Natural killer cell (primary cell): ENCODE results near the gene CYTH1. TPM values are rescaled to one million over a fixed set of nuclear protein-coding genes. Genes with fewer than 3 reads are reported as not detected.
A peak's percentile ranks its signal among the peaks of the same experiment; 100 is the strongest.

ENCODE experiments used
- ATAC-seq, 3 donors: fragments of 150-1000 bp in 2 of 3; fragments of 200-7000 bp in 1 of 3; cut with Tn5 transposase; 1 replicate in 1 of 3; 2 replicates in 2 of 3; pipeline ENCODE4 v1.10.0; 2021; ENCODE audit warnings: mild to moderate bottlenecking in 2 of 3, moderate library complexity in 2 of 3
- DNase-seq, 2 donors: peaks; one replicate each; pipeline versions ENCODE4 v3.0.0 to v3.0.0-alpha.2; 2013 to 2021; ENCODE audit warnings: mixed read lengths in 1 of 2
- H3K27ac ChIP-seq: one replicate; pipeline ENCODE4 v1.5.1; 2013; ENCODE audit warnings: mild to moderate bottlenecking, low read length
- H3K27me3 ChIP-seq: one replicate; pipeline ENCODE4 v1.6.1; 2013; ENCODE audit warnings: low read length; ENCODE audit not compliant: control insufficient read depth, insufficient read depth
- H3K36me3 ChIP-seq: one replicate; pipeline ENCODE4 v1.6.1; 2013; ENCODE audit warnings: low read length; ENCODE audit not compliant: control insufficient read depth, insufficient read depth
- H3K4me1 ChIP-seq: one replicate; pipeline ENCODE4 v1.6.1; 2013; ENCODE audit warnings: low read length; ENCODE audit not compliant: control insufficient read depth, insufficient read depth
- H3K4me3 ChIP-seq: one replicate; pipeline ENCODE4 v1.5.1; 2013; ENCODE audit warnings: low read length
- H3K9me3 ChIP-seq: one replicate; pipeline ENCODE4 v1.6.1; 2013; ENCODE audit warnings: low read length; ENCODE audit not compliant: control insufficient read depth, insufficient read depth
- H3K27ac Mint-ChIP-seq, 2 donors: one replicate each; pipeline ENCODE4 v1.8.0; 2022; ENCODE audit warnings: mild to moderate bottlenecking in 2 of 2, mixed read lengths in 2 of 2, moderate library complexity in 1 of 2
- H3K27me3 Mint-ChIP-seq, 2 donors: one replicate each; pipeline ENCODE4 v1.8.0; 2022; ENCODE audit warnings: low read depth in 2 of 2, mixed read lengths in 2 of 2
- H3K36me3 Mint-ChIP-seq: one replicate; pipeline ENCODE4 v1.8.0; 2022; ENCODE audit warnings: mixed read lengths
- H3K4me1 Mint-ChIP-seq, 2 donors: one replicate each; pipeline ENCODE4 v1.8.0; 2022; ENCODE audit warnings: mixed read lengths in 2 of 2
- H3K4me3 Mint-ChIP-seq: one replicate; pipeline ENCODE4 v1.8.0; 2022; ENCODE audit warnings: mild to moderate bottlenecking, moderate library complexity, mixed read lengths
- H3K9me3 Mint-ChIP-seq, 2 donors: one replicate each; pipeline ENCODE4 v1.8.0; 2022; ENCODE audit warnings: mixed read lengths in 2 of 2
- WGBS: methylation state at CpG from one replicate; pipeline ENCODE4 v1.1.7; 2013; ENCODE audit warnings: missing lambda C conversion rate; ENCODE audit not compliant: insufficient coverage; 5-methylcytosine and 5-hydroxymethylcytosine counted together
- intact Hi-C: fragments of 100-400 bp; cut with micrococcal nuclease; formaldehyde crosslinking; loops from one replicate; pipeline ENCODE4 v1.14.2; 2022
- total RNA-seq, 4 donors: library from RNA; stranded (reverse); fragments of 120-200 nt in 1 of 4; gene quantifications; one replicate each; pipeline versions ENCODE4 v1.2.3 to v1.2.4, GENCODE V29; 2013 to 2022
- TF ChIP-seq, protein P1 (sequence below): fragments of 200-600 bp; IDR thresholded peaks from one replicate; pipeline ENCODE4 v1.8.0; 2022; ENCODE audit warnings: antibody characterized with exemption

The CYTH1 gene
- total RNA-seq, 3 donors from 2014 or later (not counting 1 experiment from before 2014, with no cell fraction given): 437 to 514 (median 457) TPM

DNA sequence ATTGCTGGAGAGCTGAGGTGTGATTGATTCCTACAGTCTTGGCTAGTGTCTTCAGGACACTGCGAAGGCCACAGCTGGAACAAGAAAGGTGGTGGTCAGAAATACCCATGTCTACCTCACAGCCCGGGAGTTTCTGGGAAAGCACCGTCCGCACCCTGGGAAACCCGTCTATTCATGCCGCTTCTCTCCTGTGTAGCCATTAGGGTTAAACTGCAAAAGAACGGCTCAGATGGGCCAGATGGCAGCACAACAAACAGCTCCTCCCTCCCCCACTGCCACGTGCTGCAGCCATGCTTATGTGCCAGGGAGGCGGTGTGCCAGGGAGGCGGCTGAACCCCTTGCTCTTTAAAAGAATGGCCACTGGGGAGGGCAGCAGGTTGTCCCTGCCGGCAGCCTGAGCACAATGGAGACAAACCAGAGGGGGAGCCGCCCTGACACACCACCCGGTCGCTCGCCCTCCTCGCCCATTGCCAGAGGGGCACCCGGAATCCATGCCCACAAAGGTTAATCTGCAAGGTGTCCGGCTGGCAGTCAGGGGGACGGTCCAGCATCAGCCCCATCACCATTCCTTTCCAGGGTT is 65.2 kb downstream of the CYTH1 start:
- Mint-ChIP-seq H3K4me3 (peak overlapping the region; percentile 81), H3K36me3 (no peaks in the 10 kb centered on the region), H3K4me1 (peaks cover 82 to 86% of the 10 kb centered on the region in 2 donors), H3K9me3 (no peaks in the 10 kb centered on the region), H3K27me3 (no peaks in the 10 kb centered on the region), H3K27ac (peak overlapping the region; percentile 91 to 92)
- Histone ChIP-seq H3K27ac (peak overlapping the region; percentile 18), H3K9me3 (no peaks in the 10 kb centered on the region), H3K27me3 (no peaks in the 10 kb centered on the region), H3K4me3 (no peak overlapping the region), H3K36me3 (no peaks in the 10 kb centered on the region), H3K4me1 (peaks cover 80% of the 10 kb centered on the region)
- TF ChIP-seq, protein P1, sequence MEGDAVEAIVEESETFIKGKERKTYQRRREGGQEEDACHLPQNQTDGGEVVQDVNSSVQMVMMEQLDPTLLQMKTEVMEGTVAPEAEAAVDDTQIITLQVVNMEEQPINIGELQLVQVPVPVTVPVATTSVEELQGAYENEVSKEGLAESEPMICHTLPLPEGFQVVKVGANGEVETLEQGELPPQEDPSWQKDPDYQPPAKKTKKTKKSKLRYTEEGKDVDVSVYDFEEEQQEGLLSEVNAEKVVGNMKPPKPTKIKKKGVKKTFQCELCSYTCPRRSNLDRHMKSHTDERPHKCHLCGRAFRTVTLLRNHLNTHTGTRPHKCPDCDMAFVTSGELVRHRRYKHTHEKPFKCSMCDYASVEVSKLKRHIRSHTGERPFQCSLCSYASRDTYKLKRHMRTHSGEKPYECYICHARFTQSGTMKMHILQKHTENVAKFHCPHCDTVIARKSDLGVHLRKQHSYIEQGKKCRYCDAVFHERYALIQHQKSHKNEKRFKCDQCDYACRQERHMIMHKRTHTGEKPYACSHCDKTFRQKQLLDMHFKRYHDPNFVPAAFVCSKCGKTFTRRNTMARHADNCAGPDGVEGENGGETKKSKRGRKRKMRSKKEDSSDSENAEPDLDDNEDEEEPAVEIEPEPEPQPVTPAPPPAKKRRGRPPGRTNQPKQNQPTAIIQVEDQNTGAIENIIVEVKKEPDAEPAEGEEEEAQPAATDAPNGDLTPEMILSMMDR: no peak
- ATAC-seq (peak; percentile 40 to 54 (median 51)), DNase-seq (peak in 1 of 2 donors; percentile 60)
- intact Hi-C loops: no loop called here
- 63% methylated on average over 19 of the region's 19 CpGs for WGBS

DNA sequence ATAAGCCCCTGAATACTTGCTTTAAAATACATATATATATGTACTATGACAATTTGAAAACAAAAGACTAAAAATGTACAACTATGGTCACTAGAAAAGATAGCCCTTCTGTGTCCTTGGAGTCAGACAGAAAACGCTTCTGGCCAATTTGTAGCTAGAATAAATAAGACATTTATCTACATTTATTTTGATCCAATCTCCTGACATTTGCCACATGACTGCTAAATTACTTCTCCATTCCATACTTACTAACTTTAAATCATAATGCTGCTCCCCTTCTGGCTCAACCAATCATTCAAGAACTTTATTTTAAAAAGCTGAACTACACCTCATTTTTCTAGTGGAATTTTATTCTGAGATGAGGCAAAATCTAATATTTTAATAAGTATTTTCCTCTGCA is 65.8 kb downstream of the CYTH1 start:
- 55% methylated on average over 1 of the region's 1 CpG for WGBS
- no peaks in the 10 kb centered on the region for H3K36me3 Mint-ChIP-seq
- DNase-seq (no peak), ATAC-seq (no peak)
- Histone ChIP-seq H3K27me3 (no peaks in the 10 kb centered on the region), H3K4me1 (peaks cover 78% of the 10 kb centered on the region), H3K9me3 (no peaks in the 10 kb centered on the region), H3K27ac (no peak overlapping the region), H3K4me3 (no peak overlapping the region), H3K36me3 (no peaks in the 10 kb centered on the region)
- peak overlapping the region; percentile 81 for H3K4me3 Mint-ChIP-seq
- peak overlapping the region; percentile 91 to 92 for H3K27ac Mint-ChIP-seq
- peaks cover 82 to 87% of the 10 kb centered on the region in 2 donors for H3K4me1 Mint-ChIP-seq
- no peaks in the 10 kb centered on the region for H3K9me3 Mint-ChIP-seq
- TF ChIP-seq, protein P1: no peak
- H3K27me3 Mint-ChIP-seq: no peaks in the 10 kb centered on the region
- intact Hi-C loops: no loop called here

DNA sequence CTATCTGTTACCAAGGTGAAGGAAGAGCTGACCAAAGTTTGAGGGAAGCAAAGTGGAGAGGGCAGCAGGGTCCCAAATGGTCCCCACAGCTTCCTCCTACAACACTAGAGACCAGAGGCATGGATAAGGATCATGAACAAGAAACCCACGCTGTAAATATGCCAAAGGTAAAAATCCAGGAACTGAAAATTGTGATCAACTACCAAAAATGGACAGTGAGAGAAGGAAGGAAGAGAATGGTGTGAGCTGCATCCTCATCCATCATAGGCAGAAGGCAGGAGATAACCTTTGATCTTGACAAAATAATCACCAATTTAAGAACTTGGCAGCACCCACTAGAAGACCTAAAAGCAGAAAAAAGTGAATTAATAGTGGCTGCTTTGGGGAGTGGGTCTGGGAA is 66.2 kb downstream of the CYTH1 start:
- Mint-ChIP-seq H3K4me3 (peak overlapping the region; percentile 81), H3K4me1 (peaks cover 81 to 87% of the 10 kb centered on the region in 2 donors), H3K27ac (peak overlapping the region; percentile 91 to 92), H3K9me3 (no peaks in the 10 kb centered on the region), H3K27me3 (no peaks in the 10 kb centered on the region), H3K36me3 (no peaks in the 10 kb centered on the region)
- no peak for ATAC-seq
- H3K27ac ChIP-seq: peak overlapping the region; percentile 52
- 38% methylated on average over 1 of the region's 1 CpG for WGBS
- no peaks in the 10 kb centered on the region for H3K9me3 ChIP-seq
- H3K4me3 ChIP-seq: no peak overlapping the region
- no peaks in the 10 kb centered on the region for H3K36me3 ChIP-seq
- no peak for DNase-seq
- intact Hi-C loops: loop anchor here (2.0 kb wide), 1 partner anchor 13 kb away; no protein-coding TSS in a partner anchor
- peaks cover 76% of the 10 kb centered on the region for H3K4me1 ChIP-seq
- H3K27me3 ChIP-seq: no peaks in the 10 kb centered on the region
- TF ChIP-seq, protein P1: no peak
